ENCODE results near the gene TPP1.

The TPP1 gene

DNA sequence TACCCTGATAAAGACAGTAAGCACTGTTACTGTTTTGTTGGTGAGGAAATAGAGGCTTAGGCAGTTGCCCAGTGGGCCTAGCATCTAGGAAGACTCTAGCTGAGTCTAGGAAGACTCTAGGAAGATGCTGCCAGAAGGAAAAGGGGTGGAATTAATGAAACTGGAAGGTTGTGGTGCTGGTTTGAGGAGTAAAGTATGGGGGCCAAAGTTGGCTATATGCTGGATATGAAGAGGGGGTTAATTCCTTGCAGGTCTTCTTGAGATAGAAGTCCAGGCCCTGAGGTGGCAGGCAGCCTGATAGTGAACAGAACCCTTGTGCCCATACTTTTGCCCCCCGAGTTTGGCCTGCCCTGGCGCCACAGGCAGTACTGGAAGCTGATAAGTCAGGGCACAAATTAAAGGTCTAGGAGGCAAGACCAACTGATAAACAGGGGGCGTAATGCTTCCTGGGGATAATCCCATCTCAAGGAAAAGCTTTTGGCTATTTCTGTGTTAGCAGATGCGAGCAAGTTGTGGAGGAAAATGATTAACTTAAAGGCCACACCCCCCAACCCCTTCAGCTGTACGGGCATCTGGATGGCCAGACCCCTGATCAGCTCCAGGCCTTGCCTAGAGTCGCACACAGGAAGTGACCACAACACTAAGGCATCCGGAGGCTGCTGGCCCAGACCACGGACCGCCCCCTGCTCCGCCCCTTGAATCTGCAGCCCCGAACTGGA lies 12.6 kb downstream of the TPP1 start:
- DNase-seq (ENCODE audit: low spot score): peak; percentile 97
- peak overlapping the region; percentile 97 for H3K4me3 ChIP-seq
- peak overlapping the region; percentile 93 to 99 for H3K27ac ChIP-seq
- TF ChIP-seq CTCF (IDR thresholded peaks at IDR 0.05): no peak

GRCh38 chr11:6604790-6605189 lies 14.4 kb downstream of the TPP1 start:
- Histone ChIP-seq H3K4me3 (peak overlapping the region; percentile 97), H3K27ac (peak overlapping the region; percentile 93 to 99)
- DNase-seq (ENCODE audit: low spot score): no peak
- no peak for TF ChIP-seq CTCF (IDR thresholded peaks at IDR 0.05)

GRCh38 chr11:6604081-6604626 lies 15.1 kb downstream of the TPP1 start:
- TF ChIP-seq CTCF (IDR thresholded peaks at IDR 0.05): no peak
- DNase-seq (ENCODE audit: low spot score): peak; percentile 81
- peak overlapping the region; percentile 93 to 99 for H3K27ac ChIP-seq
- peak overlapping the region; percentile 97 for H3K4me3 ChIP-seq

- peak; percentile 95 for DNase-seq (ENCODE audit: low spot score)
- Histone ChIP-seq H3K4me3 (peak within 1 kb of the TSS; percentile 97), H3K27ac (peak within 1 kb of the TSS; percentile 93 to 99)
- TF ChIP-seq CTCF (IDR thresholded peaks at IDR 0.05): no peak
Observed at GRCh38 chr11:6603287-6604080, 15.7 kb downstream of the TPP1 start, which contains the start of the genes ILK and RRP8. Gene ILK, plus strand, starts transcription at chr11:6603774. Its CDS starts 498 bp downstream, at chr11:6604272. Gene RRP8, minus strand, starts transcription at chr11:6603616. Its CDS starts 114 bp downstream, at chr11:6603502.

- no peak for TF ChIP-seq CTCF (IDR thresholded peaks at IDR 0.05)
- peak; percentile 38 for DNase-seq (ENCODE audit: low spot score)
- H3K4me3 ChIP-seq: peak overlapping the region; percentile 97
- peak overlapping the region in 1 of 2 donors; percentile 93 for H3K27ac ChIP-seq
Observed at GRCh38 chr11:6602096-6602940, 16.9 kb downstream of the TPP1 start.

- H3K27ac ChIP-seq: no peak overlapping the region
- no peak for TF ChIP-seq CTCF (IDR thresholded peaks at IDR 0.05)
- H3K4me3 ChIP-seq: no peak overlapping the region
- peak; percentile 64 for DNase-seq (ENCODE audit: low spot score)
Observed at GRCh38 chr11:6601041-6601461, 18.2 kb downstream of the TPP1 start.
